ENCODE data around the gene KDM4B.

The KDM4B gene

GRCh38 chr19:5131506-5132205, 162.7 kb downstream of the KDM4B start:
- no peak overlapping the region for H3K4me3 ChIP-seq (replicated peaks; ENCODE audit: low read depth, low read length)
- no peak for DNase-seq (ENCODE audit: low read depth)
- TF ChIP-seq, protein P1, sequence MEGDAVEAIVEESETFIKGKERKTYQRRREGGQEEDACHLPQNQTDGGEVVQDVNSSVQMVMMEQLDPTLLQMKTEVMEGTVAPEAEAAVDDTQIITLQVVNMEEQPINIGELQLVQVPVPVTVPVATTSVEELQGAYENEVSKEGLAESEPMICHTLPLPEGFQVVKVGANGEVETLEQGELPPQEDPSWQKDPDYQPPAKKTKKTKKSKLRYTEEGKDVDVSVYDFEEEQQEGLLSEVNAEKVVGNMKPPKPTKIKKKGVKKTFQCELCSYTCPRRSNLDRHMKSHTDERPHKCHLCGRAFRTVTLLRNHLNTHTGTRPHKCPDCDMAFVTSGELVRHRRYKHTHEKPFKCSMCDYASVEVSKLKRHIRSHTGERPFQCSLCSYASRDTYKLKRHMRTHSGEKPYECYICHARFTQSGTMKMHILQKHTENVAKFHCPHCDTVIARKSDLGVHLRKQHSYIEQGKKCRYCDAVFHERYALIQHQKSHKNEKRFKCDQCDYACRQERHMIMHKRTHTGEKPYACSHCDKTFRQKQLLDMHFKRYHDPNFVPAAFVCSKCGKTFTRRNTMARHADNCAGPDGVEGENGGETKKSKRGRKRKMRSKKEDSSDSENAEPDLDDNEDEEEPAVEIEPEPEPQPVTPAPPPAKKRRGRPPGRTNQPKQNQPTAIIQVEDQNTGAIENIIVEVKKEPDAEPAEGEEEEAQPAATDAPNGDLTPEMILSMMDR (IDR thresholded peaks at IDR 0.05; ENCODE audit: low read length, missing control alignments): no peak

DNA sequence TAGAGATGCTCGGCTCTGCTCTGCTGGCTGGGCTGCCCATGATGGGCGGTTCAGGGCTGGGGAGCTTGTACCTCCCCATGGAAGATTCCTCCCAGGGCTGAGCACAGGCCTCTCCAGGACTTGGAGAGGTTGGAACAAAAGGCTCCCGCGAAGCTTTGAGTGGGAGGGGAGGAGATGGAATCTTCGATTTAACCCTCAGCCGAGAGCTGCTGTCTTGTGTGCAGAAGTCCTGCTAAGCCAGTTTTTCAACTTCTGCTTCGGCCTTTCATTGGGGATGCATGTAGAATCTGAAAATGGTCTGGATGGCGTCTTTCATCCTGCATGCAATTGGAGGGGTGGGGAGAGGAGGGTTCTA, 163.3 kb downstream of the KDM4B start:
- no peak for DNase-seq (ENCODE audit: low read depth)
- no peak overlapping the region for H3K4me3 ChIP-seq (replicated peaks; ENCODE audit: low read depth, low read length)
- TF ChIP-seq, protein P1 (IDR thresholded peaks at IDR 0.05; ENCODE audit: low read length, missing control alignments): no peak

DNA sequence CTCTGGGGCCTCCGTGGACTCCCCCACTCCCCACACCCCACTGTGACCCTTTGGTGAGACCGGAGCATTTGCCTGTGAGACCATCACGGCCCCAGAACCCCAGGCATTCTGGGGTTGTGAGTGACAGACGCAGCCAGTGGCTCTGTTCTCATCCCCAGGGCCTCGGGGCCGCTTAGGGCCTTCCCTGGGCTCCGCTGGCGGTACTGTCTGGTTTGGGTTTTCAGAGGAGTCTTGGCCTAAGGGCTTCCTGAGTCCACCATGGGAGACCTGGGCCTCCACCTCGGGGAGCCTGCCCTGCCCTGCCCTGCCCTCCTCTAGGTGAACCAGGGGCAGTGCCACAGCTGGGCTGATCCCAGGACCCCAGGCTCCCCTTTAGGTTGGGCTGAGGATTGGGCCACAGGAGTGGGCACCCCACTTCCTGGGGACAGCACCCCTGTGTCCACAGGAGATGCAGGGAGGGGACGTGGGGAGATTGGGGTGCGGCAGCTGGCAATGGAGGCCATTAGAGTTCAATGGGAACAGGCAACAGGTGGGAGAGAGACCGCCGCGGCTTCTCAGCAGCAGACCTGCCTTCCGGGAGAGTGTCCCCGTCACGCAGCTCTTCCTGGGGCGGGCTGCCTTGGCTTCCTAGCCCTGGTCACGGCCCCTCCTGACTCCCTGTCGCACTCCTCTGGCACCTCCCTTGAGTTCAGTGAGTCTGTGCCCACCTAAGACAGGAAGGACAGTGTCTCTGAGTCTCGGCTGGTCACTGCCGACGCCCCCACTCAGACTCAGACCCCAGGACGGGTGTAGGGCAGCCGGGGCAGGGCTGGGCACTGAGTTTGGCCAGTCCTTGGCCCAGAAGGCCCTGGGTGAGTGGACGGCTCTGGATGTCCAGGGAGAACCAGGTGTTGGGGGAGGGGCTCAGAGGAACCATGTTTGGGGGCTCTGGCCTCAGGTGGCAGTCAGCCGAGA, 164.1 kb downstream of the KDM4B start:
- TF ChIP-seq, protein P1 (IDR thresholded peaks at IDR 0.05; ENCODE audit: low read length, missing control alignments): no peak
- DNase-seq (ENCODE audit: low read depth): no peak
- H3K4me3 ChIP-seq (replicated peaks; ENCODE audit: low read depth, low read length): no peak overlapping the region

DNA sequence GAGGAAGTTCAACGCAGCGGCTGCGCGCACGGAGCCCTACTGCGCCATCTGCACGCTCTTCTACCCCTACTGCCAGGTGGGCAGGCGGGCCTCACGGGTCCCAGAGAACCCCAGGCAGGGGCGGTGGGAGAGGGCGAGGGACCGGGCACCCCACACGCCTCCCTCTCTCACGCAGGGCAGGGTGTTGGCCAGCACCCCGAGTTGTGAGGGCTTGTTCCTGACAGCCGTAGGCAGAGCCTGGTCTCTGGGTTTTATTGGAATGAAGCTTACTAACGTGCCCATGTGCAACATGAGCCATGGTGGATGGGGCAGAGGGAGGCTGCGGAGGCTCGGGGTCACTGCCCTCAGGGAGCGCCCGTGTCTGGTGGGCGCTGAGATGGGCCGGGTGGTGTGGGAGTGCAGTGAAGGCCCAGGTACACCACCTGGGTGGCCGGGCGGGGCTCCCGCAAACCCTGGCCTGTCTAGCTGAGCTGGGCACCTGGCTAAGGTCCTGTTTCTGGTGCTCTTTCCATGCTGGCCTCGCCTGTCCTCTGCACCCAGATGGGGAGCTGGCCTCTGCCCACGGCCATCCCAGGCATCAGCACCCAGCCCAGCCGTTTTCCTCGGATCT, 165.2 kb downstream of the KDM4B start:
- no peak overlapping the region for H3K4me3 ChIP-seq (replicated peaks; ENCODE audit: low read depth, low read length)
- TF ChIP-seq, protein P1 (IDR thresholded peaks at IDR 0.05; ENCODE audit: low read length, missing control alignments): no peak
- DNase-seq (ENCODE audit: low read depth): no peak

DNA sequence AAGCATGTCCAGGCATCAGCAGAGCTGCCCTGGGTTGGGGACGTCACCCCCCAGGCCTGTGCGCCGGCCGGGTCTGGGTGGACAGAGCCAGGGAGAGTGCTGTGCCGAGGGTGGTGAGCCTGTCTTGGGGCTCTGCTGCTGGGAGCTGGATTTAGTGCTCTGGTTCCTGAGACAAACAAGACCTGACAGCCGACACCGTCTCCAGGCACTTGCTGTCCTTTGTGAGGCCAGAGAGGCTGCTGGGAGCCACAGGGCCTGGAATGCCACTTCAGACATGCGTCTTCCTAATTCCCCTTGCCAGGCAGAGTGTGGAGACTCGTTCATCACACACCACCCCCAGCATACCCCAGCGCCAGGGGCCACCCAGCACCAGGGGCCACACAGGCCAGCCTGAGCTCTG, 165.8 kb downstream of the KDM4B start:
- TF ChIP-seq, protein P1 (IDR thresholded peaks at IDR 0.05; ENCODE audit: low read length, missing control alignments): no peak
- H3K4me3 ChIP-seq (replicated peaks; ENCODE audit: low read depth, low read length): no peak overlapping the region
- no peak for DNase-seq (ENCODE audit: low read depth)

DNA sequence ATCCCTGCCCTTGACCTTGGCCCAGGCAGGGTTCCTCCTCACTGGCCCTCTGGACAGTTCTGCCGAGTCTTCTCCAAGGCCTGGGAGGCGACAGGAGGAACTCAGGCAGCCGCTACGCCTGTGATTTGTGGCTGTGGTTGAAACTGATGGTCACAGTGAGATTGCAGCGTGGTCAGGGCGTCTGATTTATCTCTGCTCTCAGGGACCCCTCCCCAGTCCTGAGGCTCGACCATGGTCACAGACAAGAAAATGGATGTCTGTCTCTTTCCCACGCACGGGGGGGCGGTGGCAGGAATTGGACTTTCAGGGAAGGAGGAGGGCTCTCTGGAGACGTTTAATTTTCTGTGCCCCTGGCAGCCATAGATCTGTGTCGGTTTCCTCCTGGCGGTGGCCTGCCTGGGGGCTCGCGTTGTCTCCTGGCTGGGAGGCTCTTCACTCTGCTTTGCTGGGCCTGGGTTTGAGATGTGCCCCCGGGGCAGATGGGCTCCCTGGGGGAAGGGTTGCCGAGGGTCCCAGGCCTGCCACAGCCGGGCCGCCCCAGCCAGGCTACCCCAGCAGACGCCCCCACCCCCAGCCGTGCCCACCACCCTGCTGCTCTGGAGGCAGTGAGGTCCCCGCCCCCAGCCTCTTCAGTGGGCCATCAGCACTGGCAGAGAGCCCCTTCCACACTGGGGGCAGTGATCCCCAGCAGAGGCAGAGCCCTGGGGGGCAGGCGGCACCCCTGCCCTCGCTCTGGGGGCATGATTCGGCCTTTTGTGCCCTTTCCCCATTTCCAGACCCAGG, 167.4 kb downstream of the KDM4B start:
- TF ChIP-seq, protein P1 (IDR thresholded peaks at IDR 0.05; ENCODE audit: low read length, missing control alignments): no peak
- H3K4me3 ChIP-seq (replicated peaks; ENCODE audit: low read depth, low read length): no peak overlapping the region
- DNase-seq (ENCODE audit: low read depth): no peak

All from fibroblast of pulmonary artery (primary cell).